HG03108 (cell line): Measurements from ENCODE around the gene ATP9B.
"Not testable (repeated sequence)": the region's sequence is repeated elsewhere in the genome, so short reads cannot be mapped to it uniquely, and the experiment has no call there.

ENCODE experiments used
- ATAC-seq: cut with Tn5 transposase; IDR thresholded peaks from one replicate; pipeline ENCODE4 v1.9.1; 2021; ENCODE audit warnings: moderate library complexity; ENCODE audit not compliant: unreplicated experiment

The ATP9B gene

DNA sequence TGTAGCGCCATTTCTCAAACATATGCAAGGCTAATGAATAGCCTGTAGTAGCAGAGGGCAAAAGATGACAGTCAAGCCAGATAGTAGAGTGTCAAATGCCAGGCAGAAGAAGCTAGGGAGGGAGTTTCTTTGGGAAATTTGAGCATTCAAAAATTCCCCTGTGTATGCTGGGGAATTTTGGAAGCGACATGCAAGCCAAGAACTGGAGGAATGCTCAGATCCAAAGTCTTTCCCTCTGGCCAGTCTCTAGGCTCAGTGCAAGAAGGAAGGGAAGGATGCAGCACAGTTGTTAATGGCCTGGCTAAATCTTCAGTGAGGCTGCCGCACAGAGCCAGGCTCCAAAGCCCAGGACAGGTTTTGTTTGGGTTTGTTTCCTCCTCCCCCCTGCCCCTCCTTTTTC lies 59.9 kb downstream of the ATP9B start:
- ATAC-seq: no peak

- no peak for ATAC-seq
Observed at GRCh38 chr18:79133724-79134123, 64.5 kb downstream of the ATP9B start.

DNA sequence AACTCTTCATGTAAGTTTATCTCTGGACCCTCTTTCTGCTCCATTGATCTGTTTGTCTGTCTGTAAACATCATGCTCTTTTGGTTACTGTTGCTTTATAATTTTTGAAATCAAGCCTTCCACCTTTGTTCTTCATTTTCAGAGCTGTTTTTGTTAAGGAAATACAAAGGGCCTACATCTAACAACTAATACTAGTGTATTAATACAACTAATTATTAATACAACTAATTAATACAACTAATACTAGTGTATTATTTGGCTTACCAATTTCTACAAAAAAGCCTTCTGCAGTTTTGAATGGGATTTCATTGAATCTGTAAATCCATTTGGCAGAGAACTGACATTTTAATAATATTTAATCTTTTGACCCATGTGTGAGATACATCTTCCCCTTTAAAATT lies 66.7 kb downstream of the ATP9B start:
- no peak for ATAC-seq

DNA sequence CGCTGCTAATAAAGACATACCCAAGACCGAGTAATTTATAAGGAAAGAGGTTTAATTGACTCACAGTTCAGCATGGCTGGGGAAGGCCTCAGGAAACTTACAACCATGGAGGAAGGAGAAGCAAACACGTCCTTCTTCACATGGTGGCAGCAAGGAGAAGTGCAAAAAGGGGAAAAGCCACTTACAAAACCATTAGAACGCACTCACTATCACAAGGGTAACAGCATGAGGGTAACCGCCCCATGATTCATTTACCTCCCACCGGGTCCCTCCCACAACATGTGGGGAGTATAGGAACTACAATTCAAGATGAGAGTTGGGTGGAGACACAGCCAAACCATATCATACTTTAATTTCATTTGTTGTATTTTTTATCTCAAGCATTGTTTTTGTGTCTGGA lies 67.5 kb downstream of the ATP9B start:
- no peak for ATAC-seq

- ATAC-seq: no peak
Observed at GRCh38 chr18:79139206-79139605, 70.0 kb downstream of the ATP9B start.

DNA sequence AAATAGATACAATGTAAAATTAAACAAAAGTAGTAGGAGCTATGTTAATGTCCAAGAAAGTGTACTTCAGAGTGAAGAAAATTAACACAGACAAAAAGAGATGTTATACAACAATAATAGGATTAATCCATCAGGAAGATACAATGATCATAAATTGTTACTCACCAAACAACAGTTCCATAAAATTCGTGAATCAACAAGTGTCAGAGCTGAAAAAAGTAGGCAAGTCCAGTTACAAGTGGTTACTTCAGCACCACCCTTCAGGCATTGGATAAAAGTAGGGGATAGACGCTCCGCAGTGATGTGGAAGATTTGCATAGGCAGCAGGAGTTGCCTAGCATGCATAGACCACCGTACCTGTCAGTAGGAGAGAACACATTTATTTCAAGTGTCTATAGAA lies 77.8 kb downstream of the ATP9B start:
- ATAC-seq: no peak

DNA sequence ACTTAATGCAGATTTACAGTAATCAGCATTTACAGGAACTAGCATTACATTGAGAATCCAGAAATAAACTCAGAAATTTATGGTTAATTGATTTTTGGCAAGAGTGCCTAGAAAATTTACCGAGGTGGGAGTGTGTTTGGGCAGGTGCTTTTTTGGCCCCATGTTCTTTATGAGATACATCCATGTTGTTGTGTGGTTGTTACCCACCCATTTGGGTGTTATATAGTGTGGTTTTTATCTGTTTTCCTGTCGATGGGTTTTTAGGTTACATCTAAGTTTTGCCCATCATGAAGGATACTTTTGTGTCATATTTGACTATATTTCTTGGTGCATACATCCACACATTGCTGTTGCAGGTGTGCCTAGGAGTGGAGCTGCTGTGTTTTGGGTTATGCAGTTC lies 82.0 kb downstream of the ATP9B start:
- ATAC-seq: no peak

- ATAC-seq: no peak
Observed at GRCh38 chr18:79156327-79156726, 87.1 kb downstream of the ATP9B start.

- no peak for ATAC-seq
Observed at GRCh38 chr18:79164706-79165105, 95.5 kb downstream of the ATP9B start.

GRCh38 chr18:79166702-79167101 lies 97.5 kb downstream of the ATP9B start:
- ATAC-seq: no peak

DNA sequence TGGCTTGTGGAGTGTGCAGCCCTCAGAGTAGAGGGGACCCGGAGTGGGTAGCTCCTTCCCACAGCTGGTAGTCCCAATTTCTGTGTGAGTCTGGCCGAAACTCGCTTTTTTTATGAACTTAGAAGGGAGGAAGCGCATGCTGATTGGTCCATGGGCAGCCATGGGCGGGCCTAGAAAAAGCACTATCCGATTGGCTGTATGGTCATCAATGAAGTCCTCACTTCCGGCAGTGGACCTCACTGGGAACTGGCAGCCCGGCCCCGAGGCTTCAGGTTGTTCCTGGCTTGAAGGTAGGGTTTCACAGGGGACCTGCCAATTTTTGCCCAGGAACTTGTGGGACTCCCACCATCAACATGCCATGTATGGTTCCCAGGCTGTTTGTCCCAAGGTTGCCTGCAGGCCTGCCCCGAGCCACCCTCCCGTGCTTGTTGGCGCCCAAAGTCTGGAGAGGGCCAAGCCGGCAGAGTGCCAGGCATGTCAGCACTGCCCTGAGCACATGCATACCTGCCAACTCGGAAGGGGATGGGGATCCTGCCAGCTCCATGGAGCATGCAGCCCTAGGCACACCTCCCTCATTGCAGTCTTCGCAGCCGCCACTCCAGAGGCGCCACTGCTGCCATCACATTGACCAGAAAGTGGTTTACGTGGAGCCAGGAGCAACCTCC lies 98.5 kb downstream of the ATP9B start:
- ATAC-seq: no peak

GRCh38 chr18:79169958-79170555 lies 100.9 kb downstream of the ATP9B start:
- no peak for ATAC-seq

DNA sequence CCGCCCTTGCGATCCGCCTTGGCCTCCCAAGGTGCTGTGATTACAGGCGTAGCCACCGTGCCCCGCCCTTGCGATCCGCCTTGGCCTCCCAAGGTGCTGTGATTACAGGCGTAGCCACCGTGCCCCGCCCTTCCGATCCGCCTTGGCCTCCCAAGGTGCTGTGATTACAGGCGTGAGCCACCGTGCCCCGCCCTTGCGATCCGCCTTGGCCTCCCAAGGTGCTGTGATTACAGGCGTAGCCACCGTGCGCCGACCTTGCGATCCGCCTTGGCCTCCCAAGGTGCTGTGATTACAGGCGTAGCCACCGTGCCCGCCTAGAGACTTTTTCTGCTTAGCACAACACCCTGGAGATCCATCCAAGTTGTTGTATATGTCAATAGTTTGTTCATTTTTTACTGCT lies 103.1 kb downstream of the ATP9B start:
- not testable (repeated sequence) for ATAC-seq

DNA sequence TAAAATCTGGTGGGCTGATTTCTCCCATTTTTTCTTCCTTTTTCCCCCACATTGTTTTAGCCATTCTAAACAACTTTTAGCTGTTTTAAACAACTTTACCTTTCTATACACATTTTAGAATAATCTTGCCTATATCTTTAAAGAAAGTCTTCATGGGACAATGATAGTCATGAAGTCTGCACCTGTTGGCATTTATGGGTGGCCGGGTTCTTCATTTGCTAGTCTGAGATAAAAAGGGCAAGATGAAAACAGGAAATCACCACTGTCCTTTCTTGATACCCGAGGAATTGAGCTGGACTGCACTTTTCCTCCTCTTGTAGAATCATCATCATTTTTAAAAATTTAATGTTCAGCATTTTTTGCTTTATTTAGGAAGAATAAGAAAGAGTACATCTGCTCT lies 104.5 kb downstream of the ATP9B start:
- ATAC-seq: no peak

DNA sequence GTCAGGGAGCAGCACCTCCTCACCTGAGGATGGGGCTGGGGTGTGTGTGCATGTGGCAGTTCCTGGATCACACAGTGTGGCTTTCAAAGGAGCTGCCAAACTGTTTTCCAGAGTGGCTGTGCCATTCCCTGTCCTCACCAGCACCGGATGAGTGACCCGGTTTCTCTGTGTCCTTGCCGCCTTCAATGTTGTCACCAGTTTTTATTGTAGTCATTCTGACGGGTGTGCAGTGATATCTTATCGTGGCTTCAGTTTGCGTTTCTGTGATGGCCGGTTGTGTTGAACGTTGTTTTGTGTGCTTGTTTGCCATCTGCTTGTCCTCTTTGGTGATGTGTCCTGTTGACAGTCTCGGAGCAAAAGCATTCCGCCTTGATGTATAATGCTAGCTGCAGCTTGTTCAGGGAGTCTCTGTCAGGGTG lies 108.9 kb downstream of the ATP9B start:
- ATAC-seq: no peak

GRCh38 chr18:79182047-79182713 lies 113.0 kb downstream of the ATP9B start:
- ATAC-seq: no peak

GRCh38 chr18:79185648-79186047 lies 116.5 kb downstream of the ATP9B start:
- ATAC-seq: no peak

DNA sequence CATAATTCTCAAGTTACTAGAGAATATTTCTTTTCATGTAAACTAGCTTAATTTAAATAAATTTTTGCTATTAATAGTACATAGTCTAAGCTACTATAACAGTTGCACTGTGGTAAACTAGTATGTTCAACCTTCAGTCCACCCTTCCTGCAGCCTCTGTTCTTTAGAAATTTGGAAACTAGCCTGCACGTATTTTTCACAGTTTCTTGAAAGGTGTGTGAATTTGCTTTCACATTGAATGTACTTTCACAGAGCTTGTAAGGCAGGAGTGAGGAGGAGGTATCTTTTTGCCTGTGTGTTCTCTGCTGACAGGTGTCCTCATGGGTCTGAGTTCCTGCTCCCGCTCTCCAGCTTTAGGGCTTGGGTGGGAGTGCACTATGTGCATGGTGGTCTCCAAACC lies 117.5 kb downstream of the ATP9B start:
- no peak for ATAC-seq

DNA sequence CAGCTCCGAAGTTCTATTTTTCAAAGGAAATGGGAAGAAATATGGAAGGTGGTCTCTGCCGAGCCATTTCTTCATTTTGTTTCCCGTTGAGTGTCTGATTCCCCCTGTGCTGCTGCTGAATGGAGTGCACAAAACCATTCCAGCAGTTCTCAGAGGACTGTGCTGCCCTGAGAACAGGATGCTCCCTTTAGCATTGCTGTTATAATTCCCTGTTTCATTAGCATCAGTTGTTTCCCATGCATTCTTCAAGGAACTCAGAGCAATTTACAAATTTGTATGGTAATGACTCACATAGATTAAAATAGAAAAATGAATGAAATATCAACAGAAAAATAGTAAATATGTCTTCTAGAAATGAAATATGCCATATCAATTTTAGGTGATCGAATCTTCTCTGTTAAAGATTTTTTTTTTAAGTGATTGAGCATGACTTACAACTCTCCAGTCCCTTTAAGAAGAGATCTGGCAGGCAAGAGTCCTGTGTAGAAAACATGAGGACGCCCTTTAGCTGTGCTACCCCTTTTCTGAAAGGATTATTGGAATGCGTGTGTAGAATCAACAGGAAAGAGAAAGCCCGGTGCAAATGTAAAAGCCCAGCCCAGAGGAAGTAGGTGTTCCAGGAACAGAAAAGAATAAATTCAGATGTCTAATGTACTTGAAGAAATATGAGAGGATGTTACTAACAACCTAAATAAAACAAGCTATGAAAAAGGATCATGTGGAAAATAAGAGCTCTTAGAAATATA lies 118.5 kb downstream of the ATP9B start:
- no peak for ATAC-seq

DNA sequence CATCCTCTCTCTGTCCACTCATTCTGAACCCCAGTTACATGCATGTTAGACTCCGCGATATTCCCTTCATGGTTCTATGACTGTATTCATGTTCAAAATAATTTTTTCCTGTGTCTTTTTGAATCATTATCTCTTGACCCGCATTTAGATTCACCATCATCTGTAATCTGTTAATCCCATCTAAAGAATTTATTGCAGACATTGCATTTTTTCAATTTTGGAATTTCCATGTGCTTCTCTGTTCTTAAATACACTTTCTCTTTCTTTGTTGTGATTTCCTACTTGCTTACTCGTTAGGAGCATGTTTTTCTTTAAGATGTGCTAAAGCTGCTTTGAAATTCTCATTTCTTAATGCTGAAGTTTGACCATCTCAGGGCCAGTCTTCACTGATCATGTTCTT lies 122.2 kb downstream of the ATP9B start:
- no peak for ATAC-seq

GRCh38 chr18:79191956-79192355 lies 122.8 kb downstream of the ATP9B start:
- no peak for ATAC-seq

GRCh38 chr18:79193826-79194225 lies 124.6 kb downstream of the ATP9B start:
- ATAC-seq: no peak
